ENCODE results near the gene EFNA3. TPM values are rescaled to one million over a fixed set of nuclear protein-coding genes. Genes with fewer than 3 reads are reported as not detected.

The EFNA3 gene
- total RNA-seq, 1 experiment from 2014 or later = 2.4 TPM

DNA sequence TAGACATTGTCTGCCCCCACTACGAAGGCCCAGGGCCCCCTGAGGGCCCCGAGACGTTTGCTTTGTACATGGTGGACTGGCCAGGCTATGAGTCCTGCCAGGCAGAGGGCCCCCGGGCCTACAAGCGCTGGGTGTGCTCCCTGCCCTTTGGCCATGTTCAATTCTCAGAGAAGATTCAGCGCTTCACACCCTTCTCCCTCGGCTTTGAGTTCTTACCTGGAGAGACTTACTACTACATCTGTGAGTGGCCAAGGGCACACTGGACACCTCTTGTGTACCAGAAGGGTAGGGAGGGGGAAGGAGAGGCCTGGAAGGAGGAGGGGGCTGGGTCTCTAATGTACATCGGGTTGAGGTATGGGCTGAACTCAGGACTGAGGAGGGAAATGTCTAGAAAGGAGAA, 11.9 kb upstream of the EFNA3 start:
- DNase-seq (ENCODE audit: low spot score) = no peak

DNA sequence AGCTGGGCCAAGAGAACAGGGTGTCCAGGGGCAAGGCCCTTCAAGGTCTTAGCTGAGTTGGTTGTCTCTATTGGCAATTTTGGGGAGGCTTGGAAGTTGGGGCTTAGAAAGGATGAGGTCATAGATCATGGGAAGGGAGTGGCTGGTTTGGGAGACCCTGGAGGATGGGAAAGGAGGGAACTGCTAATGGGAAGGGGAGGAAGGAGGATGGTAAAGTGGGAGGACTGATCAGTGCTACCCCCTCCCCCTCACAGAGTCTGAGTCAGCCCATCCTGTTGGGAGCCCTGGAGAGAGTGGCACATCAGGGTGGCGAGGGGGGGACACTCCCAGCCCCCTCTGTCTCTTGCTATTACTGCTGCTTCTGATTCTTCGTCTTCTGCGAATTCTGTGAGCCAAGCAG, 10.0 kb upstream of the EFNA3 start:
- no peak for DNase-seq (ENCODE audit: low spot score)

GRCh38 chr1:155069551-155070157, 9.0 kb upstream of the EFNA3 start:
- DNase-seq (ENCODE audit: low spot score) = peak; percentile 53

- peak; percentile 35 for DNase-seq (ENCODE audit: low spot score)
These were observed 8.4 kb upstream of the EFNA3 start for GRCh38 chr1:155070158-155070621.

- DNase-seq (ENCODE audit: low spot score) = peak; percentile 74
These were observed 7.7 kb upstream of the EFNA3 start for GRCh38 chr1:155070721-155071569.

DNA sequence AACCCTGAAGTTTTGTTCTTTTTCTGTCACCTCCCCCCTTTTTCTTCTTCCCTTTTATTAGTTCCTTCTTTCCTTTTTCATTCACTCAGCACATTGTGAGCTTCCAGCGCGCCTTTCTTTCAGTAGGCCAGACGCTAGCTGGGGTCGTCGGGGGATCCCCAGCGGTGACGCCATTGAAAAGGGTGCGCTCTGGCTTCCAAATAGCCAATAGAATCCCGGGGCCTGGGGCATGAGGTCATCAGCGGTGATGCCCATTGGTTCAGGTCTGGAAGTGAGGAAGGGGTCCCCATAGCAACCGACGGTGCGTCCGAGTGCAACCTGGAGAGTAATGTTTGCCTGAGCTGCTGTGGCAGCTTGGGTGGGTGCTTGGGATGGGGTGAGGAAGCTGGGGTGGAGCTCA, 6.9 kb upstream of the EFNA3 start:
- no peak for DNase-seq (ENCODE audit: low spot score)

DNA sequence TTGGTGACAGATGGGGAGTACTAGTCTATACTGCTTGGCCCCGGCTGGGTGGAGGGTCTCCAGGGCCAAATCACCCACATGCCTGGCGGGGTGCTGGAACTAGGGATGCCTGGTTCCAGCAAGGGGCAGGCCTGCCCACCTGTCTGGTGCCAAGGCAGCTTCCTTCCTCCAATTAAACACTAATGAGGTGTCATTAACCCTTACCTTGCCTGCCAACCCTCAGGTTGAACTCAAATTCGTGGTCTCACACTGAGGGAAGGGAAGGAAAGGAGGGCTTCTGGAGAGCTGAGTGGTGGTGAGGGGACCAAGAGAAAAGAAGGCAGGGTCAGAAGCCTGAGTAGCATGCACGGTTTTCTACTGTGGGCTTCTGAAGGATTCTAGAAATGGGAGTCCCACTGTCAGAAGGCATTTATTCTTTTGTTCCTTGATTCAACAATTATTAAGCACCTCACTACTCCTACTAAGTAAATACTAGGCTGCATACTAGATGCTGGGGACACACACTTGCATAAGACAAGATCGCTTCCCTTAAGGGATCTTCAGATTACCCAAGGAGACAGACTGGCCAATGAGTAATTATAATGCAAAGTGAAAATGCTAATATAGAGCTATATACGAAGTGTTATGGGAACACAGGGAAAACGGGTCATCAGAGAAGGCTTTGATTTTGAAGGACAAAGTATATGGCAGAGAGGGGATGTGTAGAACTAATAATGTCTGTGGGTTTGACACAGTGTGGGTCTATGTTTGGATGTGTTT, 5.9 kb upstream of the EFNA3 start:
- no peak for DNase-seq (ENCODE audit: low spot score)

- no peak for DNase-seq (ENCODE audit: low spot score)
These were observed 5.0 kb upstream of the EFNA3 start for GRCh38 chr1:155073377-155074242.

GRCh38 chr1:155075535-155075934, 3.1 kb upstream of the EFNA3 start:
- no peak for DNase-seq (ENCODE audit: low spot score)

DNA sequence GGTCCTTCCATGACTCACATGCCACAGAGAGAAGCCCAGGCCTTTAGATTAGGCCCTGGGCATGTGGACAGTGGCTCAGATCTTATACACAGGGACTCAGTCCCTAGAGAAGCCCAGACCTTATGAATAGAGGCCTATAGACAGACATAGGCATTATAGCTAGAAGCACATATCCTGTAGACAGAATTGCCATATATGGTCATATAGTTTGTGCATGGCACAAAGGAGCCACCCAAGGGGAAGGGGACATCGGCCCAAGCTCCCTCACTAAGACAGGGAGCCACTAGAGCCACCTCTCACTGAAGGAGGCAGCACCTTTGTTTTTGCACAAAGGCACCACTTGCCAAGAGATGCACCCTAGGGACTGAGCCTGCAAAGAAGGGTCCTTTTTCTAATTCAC, 2.3 kb upstream of the EFNA3 start:
- no peak for DNase-seq (ENCODE audit: low spot score)

DNA sequence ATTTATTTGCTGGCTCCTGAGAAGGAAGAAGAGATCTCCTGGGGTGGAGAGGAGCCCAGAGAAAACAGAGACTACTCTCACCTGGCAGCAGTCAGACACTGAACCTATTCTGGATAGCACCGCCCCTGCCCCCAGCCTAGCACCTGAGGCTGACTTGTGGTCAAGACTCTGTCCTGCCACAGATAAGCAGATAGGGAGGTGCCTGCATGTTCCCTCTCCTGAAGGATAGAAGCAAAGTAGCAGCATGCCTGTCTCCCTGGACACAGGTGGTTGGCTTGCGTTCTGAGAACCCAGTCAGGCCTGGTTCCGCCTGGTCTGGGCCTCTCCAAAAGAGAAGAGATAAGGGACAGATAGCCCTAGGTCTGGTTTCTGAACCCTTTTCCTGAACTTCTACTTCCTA, 1.3 kb upstream of the EFNA3 start:
- peak; percentile 31 for DNase-seq (ENCODE audit: low spot score)

DNA sequence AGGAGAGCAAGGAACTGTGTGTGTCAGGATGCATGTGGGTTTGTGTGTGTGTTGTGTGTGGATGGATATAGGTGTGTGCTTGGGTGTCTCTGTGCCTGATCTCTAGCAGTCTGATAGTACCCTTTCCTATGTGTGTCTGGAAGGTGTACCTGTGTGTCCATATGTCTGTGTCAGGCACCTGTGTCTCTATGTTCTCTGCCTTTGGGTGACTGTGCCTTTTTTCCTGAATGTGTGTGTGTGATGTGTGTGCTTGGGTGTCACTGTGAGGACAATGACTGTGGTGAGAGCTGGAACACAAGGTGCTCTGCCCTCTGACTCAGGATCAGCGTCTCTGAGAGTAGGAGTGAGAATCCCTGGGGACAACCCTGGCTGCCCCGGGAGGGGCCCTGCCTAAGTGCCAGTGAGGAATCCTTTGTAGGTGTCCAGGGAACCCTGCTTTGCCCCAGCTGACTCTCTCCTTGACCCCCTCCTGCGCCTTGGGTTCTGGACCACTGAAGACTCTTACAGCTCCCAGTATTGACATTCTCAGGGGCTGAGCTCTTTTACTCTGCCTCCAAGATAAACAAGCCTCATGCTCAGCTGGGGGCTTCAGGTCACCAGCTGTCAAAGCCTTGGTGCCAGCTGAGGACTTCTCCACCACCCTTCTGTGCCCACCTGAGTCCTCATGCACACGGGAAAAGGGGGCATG, 735 bp upstream of the EFNA3 start:
- DNase-seq (ENCODE audit: low spot score) = peak; percentile 45

GRCh38 chr1:155079210-155079486, 511 bp downstream of the EFNA3 start:
- no peak for DNase-seq (ENCODE audit: low spot score)

DNA sequence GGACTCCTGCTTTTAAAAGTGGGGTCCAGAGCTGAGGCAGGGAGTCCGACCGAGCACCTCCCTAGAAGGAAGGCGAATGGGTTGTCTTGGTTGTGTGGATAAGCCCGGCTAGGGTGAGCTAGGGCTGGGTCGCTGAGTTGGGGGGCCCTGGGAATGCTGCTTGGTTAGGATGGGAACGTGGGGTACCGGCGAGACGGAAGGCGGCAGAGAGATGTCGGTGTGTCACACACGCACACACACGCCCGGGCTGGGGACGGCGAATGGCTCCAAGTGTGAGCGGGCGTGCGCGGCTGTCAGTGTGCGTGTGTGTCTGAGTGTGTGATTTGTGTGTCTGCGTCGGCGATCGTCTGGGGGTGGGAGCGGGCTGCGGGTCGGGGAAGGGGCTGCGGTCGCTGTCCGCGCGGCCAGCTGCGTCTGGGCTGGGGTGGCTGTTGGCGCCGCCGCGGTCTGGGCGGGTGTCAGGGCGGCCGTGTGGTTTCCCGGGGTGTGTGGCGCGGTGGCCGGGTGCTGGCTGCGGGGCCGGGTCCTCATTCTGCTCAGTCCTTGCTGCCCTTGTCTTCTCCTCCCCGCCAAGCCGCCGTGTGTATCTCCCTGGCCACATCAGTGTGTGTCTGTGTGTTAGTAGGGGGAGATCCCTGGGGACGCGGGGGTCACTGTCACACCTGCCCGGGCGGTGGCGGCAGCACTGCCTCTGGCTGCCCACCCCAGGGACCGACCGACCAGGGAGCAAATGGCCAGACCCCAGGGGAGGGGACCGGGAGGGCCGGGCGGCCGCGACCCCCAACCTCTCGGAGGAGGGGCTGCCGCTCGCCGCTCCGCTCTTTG, 1.1 kb downstream of the EFNA3 start:
- no peak for DNase-seq (ENCODE audit: low spot score)

DNA sequence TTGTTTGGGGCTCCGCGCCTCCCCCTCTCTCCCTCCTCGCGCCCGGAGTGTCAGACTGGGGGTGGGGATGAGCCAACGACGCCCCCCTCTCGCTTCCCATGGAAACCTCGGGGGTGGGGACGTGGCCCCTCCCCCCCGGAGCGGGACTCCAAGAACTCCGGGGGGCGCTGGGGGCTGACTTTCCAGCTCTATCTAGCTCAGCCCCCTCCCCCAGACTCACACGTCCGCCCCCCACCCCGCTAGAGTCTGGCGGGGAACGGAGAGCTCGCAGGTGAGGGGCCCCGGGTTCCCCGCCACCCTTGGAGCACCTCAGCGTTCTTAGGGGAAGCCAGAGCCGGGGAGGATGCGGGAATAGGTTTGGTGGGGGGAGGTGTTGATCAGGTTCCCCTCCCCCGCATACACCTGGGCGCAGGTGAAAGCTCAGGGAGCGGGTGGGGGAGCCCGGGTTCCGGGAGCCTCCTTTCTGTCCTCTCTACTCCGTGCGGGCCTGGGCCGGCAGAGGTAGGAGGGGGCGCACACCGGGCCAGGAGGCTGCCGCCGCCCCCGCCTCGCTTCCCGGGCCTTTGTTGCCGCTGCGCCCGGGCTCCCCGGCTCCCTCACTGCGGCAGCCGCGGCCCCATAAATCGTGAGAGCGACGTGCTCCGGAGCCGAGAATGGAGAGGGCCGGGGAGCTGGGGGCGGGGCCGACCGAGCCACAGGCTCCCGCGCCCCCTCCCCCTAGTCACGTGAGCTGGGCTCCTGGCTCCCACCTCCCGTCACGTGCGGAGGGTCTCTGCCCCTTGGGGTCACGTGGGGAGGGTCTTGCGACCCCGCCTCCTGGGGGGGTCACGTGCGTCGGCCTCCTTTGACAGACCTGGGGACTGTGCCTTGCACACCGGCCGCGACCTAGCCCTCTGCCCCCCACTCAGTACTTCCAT, 1.9 kb downstream of the EFNA3 start:
- DNase-seq (ENCODE audit: low spot score) = no peak

GRCh38 chr1:155081472-155082300, 3.0 kb downstream of the EFNA3 start:
- DNase-seq (ENCODE audit: low spot score) = no peak

DNA sequence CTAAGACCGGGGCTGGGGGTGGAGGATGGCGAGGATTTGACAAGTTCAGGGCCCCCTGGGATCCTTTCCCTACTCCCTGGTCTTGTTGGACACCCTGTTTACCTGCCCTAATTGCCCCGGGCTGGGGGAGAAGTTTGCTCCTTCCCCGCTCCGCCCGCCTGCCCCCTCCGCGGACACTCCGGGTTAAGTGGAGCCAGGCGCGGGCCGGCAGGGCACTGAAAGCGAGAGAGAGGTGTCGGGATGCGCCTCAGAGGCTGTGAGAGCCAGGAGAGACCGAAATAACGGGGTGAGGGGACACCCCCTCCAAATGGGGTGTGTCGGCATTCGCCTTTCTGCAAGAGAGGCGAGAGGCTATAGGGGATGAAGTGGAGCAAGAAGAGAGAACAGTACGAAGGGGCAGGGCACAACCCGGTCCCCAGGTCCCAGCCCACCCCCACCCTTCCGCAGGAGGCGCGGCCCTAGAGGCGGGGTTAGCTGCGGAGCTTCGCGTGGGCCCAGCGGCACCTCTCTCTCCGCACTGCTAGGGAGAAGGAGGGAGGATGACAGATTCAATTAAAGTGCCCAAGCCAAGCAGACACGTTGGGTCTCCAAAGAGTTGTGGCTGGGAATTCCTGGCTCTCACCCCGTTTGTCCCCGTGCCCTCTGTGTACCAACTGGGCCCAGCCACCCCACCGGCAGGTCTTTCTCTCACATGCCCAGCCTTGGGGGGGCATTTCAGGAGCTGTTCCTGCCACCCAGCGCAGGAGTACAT, 3.8 kb downstream of the EFNA3 start:
- no peak for DNase-seq (ENCODE audit: low spot score)

Data from HT-29 (cell line).